GM19328 (cell line): ENCODE data around the gene SGSH.
"Not testable (repeated sequence)": the region's sequence is repeated elsewhere in the genome, so short reads cannot be mapped to it uniquely, and the experiment has no call there.

Experiments
- ATAC-seq: cut with Tn5 transposase; IDR thresholded peaks from one replicate; pipeline ENCODE4 v1.9.1; 2021; ENCODE audit warnings: mild to moderate bottlenecking, moderate library complexity; ENCODE audit not compliant: unreplicated experiment

Gene SGSH

DNA sequence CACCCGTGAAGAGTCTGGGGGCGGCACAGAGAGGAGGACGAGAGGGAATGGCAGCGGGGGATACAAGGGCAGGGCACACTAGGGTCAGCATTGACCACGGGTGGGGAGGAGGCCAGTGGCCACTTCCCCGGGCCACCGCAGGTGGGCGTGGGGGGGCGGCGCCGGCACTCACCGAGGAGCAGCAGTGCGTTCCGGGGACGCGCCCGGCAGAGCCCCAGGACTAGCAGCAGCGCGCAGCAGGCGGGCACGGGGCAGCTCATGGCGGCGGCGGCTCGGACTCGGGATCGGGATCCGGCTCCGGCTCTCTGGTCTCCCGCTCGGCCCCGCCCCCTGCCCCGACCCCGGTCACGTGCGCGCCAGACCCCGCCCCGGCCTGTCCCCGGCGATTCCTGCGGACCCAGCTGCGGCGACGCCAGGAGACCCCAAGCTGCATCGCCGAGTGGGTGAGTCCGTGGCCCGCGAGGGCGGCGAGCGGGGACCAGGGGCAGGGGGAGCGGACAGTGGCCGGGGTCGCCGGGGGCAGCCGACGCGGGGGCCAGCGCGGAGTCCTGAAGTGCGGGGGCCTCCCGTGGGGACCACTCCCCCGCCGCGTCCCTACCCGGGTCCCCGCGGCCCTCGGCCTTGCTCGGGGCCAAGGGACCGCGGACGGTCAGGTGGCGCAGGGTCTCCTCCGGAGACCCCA is at the start of gene SGSH, which contains the start of gene SLC26A11:
SGSH (minus strand) TSS at position 280 of the 682 bp plus-strand sequence; CDS start at position 260, 20 bp downstream.
SLC26A11 (plus strand) TSS at position 374 of the 682 bp plus-strand sequence. CDS start 1,134 bp downstream, outside the sequence.
- ATAC-seq: no peak

DNA sequence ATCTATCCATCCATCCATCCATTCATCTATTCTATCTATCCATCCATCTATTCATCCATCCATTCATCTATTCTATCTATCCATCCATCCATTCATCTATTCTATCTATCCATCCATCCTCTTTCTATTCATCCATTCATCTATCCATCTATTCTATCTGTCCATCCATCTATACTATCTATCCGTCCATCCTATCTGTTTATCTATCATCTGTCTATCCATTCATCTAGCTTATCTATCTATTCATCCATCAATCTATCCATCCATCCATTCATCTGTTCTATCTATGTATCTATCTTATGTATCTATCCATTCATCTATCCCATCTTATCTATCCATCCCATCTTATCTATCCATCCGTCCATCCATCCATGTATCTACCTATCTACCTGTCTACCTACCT is 49.3 kb upstream of the SGSH start:
- no peak for ATAC-seq

DNA sequence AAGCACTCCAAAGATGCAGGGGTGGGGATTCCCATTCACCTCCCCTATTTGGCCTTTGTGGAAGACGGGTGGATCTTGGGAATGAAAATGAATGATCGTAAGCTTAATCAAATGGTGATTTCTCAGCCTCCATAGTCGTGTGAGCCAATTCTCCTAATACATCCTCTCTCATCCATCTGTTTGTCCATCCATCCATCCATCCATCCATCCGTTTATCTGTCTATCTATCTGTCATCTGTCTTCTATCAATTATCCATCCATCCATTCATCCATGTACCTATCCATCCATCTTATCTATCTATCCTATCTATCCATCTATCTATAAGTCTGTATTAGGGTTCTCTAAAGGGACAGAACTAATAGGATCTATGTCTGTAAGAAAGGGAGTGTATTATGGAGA is 48.3 kb upstream of the SGSH start:
- ATAC-seq: no peak

DNA sequence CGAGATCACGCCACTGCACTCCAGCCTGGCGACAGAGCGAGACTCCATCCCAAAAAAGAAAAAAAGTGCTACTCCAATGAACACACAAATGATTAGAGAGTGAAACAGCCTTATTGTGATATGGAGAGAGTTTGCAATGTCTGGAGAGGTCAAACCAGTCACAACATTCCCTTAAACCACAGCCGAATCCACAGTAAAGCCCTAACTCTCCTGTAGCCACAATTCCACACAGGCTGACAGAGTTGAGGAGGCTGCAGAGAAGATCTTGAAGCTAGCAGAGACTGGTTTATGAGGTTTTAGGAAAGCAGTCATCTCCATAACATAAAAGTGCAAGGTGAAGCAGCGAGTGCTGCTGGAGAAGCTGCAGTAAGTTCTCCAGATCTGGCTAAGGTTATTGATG is 47.3 kb upstream of the SGSH start:
- ATAC-seq: no peak

- no peak for ATAC-seq
Observed at GRCh38 chr17:80265205-80266068, 45.3 kb upstream of the SGSH start.

DNA sequence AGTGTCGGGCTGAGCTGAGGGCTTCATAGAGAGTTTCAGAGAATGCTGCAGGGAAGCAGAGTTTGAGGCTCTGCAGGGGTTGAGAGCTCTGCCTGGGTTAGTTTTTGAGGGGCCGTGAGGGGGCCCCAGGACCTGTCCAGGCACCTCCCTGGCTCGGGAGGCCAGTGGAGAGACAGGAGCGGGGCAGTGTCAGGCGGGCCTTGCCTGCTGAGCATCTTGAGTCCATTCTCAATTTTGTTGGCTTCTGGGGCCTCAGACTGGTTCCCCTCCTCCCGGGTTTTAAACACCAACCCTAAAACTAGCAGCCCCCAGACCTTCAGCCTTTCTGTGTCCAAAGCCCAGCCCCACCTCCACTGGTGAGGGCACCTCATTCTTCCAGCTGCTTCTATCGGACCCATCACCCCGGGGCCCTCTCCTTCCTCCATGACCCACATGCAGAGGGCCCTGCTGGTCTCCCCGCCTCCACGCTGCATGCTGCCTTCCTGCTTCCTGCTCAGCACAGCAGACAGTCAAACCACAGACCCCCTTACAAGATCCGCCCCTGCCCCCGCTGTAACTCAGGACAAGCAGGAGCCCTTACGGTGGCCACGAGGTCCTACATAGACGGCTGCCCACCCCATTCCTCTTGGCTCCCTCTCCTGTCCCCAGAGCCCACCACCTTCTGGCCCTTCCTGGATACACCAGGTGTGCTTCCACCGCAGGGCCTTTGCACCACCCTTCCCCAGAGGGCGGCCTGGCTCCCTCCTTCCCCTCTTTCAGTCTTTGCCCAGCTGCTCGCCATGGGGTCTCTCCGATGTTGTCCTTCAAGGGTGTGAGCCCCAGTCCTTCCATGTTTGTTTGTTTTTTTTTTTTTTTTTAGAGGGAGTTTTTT is 44.3 kb upstream of the SGSH start:
- no peak for ATAC-seq

GRCh38 chr17:80263253-80264204 is 43.4 kb upstream of the SGSH start:
- ATAC-seq: peak; percentile 39

GRCh38 chr17:80262775-80263244 is 42.7 kb upstream of the SGSH start:
- ATAC-seq: no peak

GRCh38 chr17:80262291-80262690 is 42.2 kb upstream of the SGSH start:
- no peak for ATAC-seq

GRCh38 chr17:80261895-80262279 is 41.8 kb upstream of the SGSH start:
- no peak for ATAC-seq

DNA sequence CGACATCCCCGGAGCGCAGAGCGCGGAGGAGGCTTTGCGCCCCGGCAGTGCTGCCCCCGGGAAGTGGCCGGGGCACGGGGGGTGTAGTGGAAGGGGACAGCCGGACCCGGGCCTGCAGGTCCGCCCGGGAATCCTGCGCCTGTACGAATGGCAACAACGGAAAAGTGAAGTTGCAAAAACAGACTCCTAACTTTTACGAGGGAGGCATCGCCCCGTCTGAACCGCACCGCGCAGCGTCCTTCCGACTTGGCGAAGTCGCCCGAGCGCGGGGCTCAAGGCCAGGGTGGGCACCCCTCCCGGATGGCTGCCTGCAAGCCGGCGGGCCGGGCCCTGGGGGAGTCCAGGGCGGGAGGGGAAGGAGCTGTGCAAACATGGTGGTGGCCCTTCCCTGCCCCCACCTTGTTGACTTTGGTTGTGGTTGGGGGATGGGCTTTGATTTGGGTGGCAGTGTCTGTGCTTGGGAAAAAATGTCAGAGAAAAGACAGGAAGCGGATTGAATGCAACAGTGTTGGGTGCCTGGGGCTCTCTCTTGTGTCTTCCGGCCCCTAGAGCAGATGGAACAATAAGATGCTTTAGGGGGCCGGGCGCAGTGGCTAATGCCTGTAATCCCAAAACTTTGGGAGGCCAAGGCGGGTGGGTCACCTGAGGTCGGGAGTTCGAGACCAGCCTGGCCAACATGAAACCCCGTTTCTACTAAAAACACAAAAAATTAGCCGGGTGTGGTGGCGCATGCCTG is 41.2 kb upstream of the SGSH start:
- no peak for ATAC-seq

GRCh38 chr17:80260791-80261158 is 40.6 kb upstream of the SGSH start, which contains the start of gene RNF213:
RNF213 (plus strand) TSS chr17:80260852; CDS start chr17:80263682, 2,830 bp downstream.
- ATAC-seq: no peak

GRCh38 chr17:80260069-80260535 is 40.0 kb upstream of the SGSH start:
- ATAC-seq: no peak

DNA sequence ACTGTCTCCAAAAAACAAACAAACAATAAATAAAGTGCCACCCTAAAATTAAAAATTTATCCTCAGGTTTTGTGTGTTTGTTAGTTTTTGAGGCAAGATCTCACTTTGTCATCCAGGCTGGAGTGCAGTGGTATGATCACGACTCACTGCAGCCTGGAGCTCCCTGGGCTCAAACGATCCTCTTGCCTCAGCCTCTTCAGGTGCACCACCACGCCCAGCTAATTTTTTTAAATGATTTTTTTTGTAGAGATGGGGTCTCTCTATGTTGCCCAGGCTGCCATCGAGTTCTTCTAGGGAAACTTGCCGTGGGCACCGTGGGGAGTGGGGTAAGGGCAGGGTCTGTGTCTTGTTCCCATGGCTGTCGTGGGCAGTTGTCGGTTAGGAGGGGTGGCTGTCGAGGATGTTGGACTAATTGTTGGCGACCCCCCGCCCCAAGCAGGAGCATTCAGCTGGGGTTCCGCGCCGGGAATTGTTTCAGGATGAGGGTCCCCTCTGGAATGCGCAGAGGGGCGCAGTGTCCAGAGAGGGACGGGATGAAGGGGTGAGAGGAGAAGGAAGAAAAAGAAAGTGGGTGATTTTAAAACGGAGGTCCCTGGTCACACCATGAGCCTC is 39.4 kb upstream of the SGSH start:
- ATAC-seq: no peak

GRCh38 chr17:80258296-80258695 is 38.2 kb upstream of the SGSH start:
- ATAC-seq: not testable (repeated sequence)

- ATAC-seq: no peak
Observed at GRCh38 chr17:80257716-80258213, 37.6 kb upstream of the SGSH start.

DNA sequence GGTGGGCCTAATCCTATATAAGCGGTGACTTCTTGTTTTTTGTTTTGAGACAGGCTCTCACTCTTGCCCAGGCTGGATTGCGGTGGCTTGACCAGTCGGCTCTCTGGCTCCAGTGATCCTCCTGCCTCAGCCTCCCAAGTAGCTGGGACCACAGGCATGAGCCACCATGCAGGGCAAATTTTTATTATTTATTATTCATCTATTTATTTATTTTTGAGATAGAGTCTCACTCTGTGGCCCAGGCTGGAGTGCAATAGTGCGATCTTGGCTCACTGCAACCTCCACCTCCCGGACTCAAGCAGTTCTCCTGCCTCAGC is 35.9 kb upstream of the SGSH start:
- no peak for ATAC-seq

DNA sequence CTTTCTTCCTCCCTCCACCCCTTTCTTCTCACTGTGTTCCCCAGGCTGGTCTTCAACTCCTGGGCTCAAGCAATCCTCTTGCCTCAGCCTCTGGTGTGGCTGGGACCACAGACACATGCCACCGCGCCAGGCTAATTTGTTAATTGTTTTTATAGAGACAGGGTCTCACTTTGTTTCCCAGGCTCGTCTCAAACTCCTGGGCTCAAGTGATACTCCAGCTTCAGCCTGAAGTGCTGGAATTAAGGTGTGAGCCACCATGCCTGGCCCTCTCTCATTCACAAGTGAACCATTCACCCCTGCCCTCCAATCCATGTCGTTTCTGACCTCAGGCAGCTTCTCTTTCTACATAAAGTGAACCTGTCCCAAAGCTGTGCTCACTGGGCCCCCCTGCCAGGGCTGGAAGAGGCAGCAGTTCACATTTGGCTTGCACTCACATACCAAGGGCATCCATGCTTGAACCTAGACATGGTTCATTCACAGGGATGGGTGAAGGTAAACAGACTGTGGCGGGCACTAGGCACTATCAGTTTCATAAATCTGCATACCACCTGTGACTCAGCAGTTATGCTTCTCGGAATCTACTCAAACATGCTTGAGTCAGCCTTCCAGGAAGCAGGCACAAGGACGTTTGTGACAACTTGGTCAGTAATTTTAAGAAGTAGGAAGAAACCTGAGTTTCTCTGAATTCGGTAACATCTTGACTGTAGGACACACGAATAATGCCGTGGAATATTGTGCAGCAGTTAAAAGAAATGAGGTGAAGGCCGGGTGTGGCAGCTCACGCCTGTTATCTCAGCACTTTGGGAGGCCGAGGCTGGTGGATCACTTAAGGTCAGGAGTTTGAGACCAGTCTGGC is 34.5 kb upstream of the SGSH start:
- no peak for ATAC-seq
